Ramos (cell line): ENCODE measurements around the gene IL19.

Source experiments
- in situ Hi-C: fragments of 300-500 bp; cut with MboI; formaldehyde crosslinking; loops from one replicate; pipeline ENCODE4 v1.14.3; 2022; ENCODE audit warnings: low sequenced_read_pairs; ENCODE audit not compliant: unreplicated experiment

The IL19 gene

DNA sequence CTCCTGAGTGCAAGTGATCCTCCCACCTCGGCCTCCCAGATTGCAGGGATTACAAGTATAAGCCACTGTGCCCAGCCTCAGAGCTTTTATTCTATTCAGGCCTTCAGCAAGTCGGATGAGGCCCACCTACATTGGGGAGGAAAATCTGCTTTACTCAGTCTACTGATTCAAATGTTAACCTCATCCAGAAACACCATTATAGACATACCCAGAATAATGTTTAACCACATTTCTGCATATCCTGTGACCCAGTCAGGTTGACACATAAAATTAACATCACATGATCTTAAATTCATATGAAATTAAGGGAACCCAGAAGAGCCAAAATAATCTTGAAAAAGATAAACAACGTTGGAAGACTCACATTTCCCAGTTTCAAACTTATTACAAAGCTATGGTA is 109.7 kb downstream of the IL19 start:
- in situ Hi-C loops: no loop called here

DNA sequence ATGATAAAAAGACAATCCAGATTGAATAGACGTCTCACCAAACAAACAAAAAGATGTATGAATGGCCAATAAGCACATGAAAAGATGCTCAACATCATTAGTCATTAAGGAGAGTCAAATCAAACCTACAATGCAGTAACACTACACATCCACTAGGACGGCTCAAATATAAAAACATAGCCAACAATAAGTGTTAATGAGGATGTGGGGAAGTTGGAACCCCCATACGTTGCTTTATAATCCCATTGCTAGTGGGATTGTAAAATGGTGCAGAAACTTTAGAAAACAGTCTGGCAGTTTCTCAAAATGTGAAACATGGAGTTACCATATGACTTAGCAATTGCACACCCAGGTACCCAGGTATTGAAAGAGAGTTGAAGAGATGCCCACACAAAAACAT is 112.0 kb downstream of the IL19 start:
- in situ Hi-C loops: no loop called here

DNA sequence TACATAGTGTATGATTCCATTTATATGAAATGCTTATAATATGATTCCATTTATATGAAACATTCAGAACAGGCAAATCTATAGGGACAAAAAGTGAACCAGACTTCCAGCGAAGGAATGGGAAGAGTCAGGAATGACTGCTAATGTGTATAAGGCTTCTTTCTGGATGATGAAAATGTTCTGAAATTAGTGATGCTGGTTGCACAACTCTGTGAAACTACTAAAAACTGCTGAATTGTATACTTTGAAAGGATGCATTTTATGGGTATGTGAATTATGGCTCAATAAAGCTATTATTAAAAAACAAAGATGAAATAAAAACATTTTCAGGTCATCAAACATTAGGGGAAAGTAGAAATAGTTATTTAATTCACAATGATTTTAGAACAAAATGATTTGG is 112.6 kb downstream of the IL19 start:
- in situ Hi-C loops: no loop called here

DNA sequence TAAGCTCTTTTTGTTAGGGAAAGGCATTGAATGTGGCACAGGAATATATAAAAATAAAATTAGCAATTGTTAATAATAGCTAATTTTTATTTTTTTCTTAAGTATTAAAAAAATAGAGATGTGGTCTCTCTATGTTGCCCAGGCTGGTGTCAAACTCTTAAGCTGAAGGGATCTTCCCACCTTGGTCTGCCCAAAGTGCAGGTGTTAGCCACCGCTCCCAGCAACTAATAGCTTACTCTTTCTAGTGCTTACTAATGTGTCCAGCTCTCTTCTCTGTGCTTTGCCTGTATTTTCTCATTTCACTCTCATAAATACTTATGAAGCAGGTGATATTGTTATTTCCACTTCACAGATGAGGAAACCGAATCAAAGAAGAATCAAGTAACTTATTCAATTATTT is 113.3 kb downstream of the IL19 start:
- in situ Hi-C loops: no loop called here

DNA sequence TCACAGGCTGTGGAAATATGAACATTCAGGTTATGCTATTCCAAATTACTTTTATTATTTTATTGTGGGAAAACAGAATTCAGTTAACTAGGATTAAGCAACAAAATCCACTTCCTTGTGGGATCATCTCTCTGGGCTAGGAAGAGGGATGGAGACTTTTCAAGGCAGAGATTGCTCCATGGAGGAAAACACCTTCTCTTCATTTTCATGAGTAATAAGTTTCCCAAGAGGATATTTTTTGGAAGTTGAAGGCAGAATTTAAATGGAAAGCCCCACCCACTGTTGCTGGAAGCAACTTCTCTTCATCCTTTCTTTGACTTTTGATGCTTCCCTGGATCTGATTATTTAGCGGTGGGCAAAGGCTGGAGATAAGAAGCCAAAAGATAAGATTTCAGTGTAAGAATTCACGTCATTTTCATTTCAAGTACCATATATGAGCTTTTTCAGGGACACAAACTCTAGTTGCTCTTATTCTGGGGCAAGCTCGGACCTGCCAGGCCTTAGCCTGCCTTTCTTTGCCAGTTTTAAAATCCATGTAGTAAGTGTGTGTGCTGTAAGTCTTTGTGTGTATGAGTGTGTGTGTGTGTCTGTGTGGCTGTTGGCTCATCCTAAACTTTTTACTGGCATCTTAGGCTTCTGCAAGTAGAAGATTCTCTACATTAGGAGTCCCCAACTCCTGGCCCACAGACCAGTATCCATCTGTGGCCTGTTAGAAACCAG is 114.9 kb downstream of the IL19 start:
- in situ Hi-C loops: no loop called here

DNA sequence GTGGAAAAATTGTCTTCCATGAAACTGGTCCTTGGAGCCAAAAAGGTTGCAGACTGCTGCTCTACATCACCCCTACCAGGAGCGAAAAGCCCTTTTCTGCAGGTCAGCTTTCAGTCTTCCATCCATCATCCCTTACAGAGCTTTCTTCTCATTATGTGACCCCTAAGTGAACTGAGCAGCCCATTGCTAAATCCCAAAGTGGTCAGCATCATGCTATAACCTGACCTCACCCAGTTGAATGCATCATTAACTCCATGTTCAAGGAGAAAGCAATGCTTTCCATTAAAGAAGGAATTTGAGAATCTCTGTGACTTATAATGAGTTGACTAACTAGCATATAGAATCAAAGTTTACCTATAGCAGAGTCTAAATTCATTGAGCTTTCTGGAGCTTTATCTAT is 116.3 kb downstream of the IL19 start:
- in situ Hi-C loops: no loop called here

DNA sequence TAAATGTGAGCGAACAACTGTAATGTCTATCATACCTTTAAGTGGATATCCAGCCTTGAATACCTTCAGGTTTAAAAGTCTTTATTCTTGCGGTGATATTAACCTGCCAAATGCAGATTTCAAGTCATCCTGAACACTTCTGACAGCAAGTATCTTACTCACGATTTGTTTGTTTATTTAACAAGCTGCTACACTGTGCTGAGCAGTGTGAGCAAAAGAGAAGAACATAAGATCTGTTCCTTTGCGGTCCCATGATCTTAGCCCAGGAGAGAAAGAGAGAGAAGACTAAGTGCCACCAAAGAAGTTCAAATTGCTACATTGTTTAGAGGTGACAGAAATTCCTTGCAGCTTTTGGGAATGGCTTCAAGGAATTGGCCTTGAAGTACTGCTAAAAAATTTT is 117.1 kb downstream of the IL19 start:
- in situ Hi-C loops: no loop called here

DNA sequence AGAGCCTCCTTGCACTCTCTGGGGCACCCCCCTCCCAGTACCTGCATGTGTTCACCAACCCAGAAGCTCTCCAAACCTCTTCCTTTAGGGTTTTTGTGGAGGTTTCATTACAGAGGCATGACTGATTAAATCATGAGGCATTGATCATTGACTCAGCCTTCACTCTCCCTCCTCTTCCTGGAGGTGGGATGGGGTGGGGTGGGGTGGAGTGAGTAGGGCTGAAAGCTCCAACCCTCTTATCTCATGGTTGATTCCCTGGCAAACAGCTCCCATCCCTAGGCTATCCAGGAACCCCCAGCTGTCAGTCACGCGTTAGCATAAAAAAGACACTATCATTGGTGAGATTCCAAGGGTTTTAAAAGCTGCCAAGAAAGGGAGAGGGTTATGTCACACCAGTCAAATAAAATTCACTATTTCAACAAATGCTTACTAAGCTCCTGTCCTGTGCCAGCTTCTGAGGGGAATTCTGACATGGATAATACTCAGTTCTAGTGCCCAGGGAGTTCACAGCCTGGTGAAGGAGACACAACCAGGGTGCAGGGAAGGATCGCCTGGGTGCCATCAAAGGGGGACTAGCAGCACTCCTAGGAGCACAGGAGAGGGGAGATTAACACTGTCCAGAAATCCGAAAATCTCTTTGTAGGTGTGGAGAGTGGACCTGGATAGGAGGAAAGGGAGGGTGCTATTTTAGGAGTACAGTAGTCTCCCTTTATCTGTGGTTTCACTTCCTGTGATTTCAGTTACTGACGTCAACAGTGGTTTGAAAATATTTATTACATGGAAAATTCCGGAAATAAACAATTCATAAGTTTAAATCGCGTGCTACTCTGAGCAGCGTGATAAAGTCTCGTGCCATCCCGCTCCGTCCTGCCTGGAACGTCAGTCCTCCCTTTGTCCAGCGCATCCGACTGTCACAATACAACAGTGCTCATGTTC is 119.8 kb downstream of the IL19 start:
- in situ Hi-C loops: no loop called here

DNA sequence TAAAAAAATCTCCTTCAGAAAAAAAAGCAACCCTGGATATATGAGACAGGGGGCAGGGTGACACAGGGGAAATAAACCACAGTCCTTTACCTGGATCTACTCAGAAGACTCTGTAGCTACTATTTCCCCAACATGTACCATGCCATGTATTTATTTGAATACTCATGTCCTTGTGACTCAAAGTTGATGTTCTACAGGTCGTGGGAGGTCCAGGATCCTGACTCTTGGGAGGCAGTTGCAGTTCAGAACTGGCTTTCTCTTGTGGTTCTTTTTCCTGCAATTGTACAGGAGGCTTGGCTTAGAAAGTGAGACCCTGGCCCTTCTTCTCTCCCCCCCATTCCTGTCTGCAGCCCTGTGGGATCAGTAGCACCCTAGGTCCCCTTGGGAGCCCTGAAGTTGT is 120.8 kb downstream of the IL19 start:
- in situ Hi-C loops: no loop called here
